Activated T-helper 17 cell treated with anti-CD3 and anti-CD28 coated beads, Interleukin-2, amount 50 U/mL, for 72 hours (primary cell): ENCODE results near the gene FBXW12. TPM values are rescaled to one million over a fixed set of nuclear protein-coding genes. Genes with fewer than 3 reads are reported as not detected.

Experiments
- ATAC-seq: fragments of 150-1000 bp; cut with Tn5 transposase; replicated peaks from 2 replicates; pipeline ENCODE4 v1.10.0; 2021; ENCODE audit warnings: mild to moderate bottlenecking, moderate library complexity
- H3K27ac Mint-ChIP-seq: one replicate; pipeline ENCODE4 v1.8.0; 2022; ENCODE audit warnings: mixed read lengths
- H3K27me3 Mint-ChIP-seq: one replicate; pipeline ENCODE4 v1.8.0; 2022; ENCODE audit warnings: mixed read lengths
- H3K36me3 Mint-ChIP-seq: one replicate; pipeline ENCODE4 v1.8.0; 2022; ENCODE audit warnings: low read depth, mild to moderate bottlenecking, mixed read lengths
- H3K4me1 Mint-ChIP-seq: one replicate; pipeline ENCODE4 v1.8.0; 2022; ENCODE audit warnings: mixed read lengths
- H3K4me3 Mint-ChIP-seq: one replicate; pipeline ENCODE4 v1.8.0; 2022; ENCODE audit warnings: mild to moderate bottlenecking, mixed read lengths
- H3K9me3 Mint-ChIP-seq: one replicate; pipeline ENCODE4 v1.8.0; 2022; ENCODE audit warnings: mixed read lengths
- total RNA-seq, 2 donors: library from RNA; stranded (reverse); gene quantifications; one replicate each; pipeline ENCODE4 v1.2.3, GENCODE V29; 2022

Gene FBXW12
- total RNA-seq, 2 donors from 2014 or later = not detected

DNA sequence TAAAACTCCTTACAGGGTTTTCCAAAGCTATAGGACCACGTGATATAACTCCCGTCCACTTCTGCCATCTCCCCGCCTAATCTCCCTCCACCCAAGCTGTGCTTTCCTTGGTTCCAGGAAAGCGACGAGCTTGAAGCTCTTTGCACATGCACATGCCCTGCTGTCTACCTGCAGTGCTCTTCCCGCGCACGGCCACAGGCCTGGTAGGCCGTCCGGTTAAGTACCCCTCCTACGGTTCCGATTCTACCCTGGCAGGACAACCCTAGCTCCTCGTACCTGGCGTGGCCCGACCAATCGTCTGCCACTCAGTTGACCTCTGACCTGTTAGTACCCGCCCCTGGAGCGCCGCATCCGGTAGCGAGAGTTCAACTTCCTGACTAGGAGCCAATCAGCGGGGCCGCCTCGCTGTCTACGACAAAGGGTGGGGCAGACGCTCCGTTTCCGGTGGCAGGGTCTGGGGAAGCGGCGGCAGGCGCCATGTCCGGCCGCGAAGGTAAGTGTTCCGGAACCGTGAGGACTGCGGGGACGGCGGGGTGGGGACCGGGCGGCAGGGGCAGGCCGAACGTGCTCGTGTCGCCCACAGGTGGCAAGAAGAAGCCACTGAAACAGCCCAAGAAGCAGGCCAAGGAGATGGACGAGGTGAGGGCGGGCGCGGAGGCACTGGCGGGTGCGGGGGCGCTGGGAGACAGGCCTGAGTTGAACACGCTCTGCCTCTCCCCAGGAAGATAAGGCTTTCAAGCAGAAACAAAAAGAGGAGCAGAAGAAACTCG, 68.0 kb downstream of the FBXW12 start, which contains the start of the genes CCDC51 and TMA7:
TSS of gene CCDC51 (minus strand) at position 300 of the 770 bp plus-strand sequence. CDS start 4,991 bp downstream, outside the sequence.
TSS of gene TMA7 (plus strand) at position 438 of the 770 bp plus-strand sequence. CDS start at position 478, 40 bp downstream.
- Mint-ChIP-seq H3K4me1 (peaks cover 16% of the 10 kb centered on the region), H3K27me3 (no peaks in the 10 kb centered on the region), H3K4me3 (peak within 1 kb of the TSS; percentile 93), H3K27ac (peak within 1 kb of the TSS; percentile 91), H3K36me3 (peaks cover 53% of the 10 kb centered on the region), H3K9me3 (no peaks in the 10 kb centered on the region)
- ATAC-seq = peak; percentile 98

DNA sequence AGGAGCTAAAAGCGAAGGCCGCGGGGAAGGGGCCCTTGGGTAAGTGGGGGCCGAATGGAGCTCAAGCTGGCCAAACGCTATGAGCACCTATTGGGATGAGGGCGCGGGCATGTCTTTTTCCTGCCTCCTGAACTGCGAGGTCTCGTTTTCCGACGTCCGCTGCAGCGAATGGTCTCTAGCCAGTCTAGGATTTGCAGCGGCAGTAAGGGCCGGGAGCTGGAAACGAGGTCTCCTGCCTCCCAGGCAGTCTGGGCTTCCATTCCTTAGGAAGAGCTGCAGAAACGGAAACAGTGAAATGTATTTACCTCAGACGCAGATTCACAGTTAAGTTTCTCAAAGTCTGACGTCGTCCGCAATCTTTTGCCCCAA, 68.6 kb downstream of the FBXW12 start:
- H3K9me3 Mint-ChIP-seq = no peaks in the 10 kb centered on the region
- peak overlapping the region; percentile 91 for H3K27ac Mint-ChIP-seq
- peak; percentile 0 for ATAC-seq
- H3K36me3 Mint-ChIP-seq = peaks cover 55% of the 10 kb centered on the region
- H3K27me3 Mint-ChIP-seq = no peaks in the 10 kb centered on the region
- H3K4me1 Mint-ChIP-seq = peaks cover 16% of the 10 kb centered on the region
- peak overlapping the region; percentile 93 for H3K4me3 Mint-ChIP-seq

DNA sequence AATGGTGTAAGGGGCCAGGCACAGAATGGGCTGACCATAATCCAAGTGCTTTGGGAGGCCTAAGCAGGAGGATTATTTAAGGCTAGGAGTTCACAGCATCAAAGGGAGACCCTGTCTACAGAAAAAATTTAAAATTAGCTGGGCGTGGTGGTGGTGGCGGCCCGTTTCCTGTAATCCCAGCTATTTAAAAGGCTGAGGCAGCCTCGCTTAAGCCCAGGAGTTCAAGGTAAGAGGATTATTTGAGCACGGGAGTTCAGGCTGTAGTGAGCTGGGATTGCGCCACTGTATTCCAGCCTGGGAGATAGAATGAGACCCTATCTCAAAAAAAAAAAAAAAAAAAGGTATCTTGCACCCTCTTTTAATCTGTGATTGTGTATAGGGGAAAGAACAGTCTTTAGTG, 69.9 kb downstream of the FBXW12 start:
- Mint-ChIP-seq H3K4me3 (peak overlapping the region; percentile 93), H3K36me3 (peaks cover 64% of the 10 kb centered on the region), H3K9me3 (no peaks in the 10 kb centered on the region), H3K4me1 (peaks cover 22% of the 10 kb centered on the region), H3K27ac (peak overlapping the region; percentile 91), H3K27me3 (no peaks in the 10 kb centered on the region)
- ATAC-seq = no peak

Other genes starting within 250 kb of the FBXW12 start
- gene CDC25A, start 183.8 kb upstream of the FBXW12 start, total RNA-seq = 10 to 100 TPM; 18.8 to 42.7 TPM
- gene CAMP, start 148.7 kb upstream of the FBXW12 start, total RNA-seq = not detected
- gene ZNF589, start 131.1 kb upstream of the FBXW12 start, total RNA-seq = 10 to 100 TPM; 36.8 to 58.4 TPM
- 10 to 100 TPM; 26.0 to 30.9 TPM for gene NME6, start 70.9 kb upstream of the FBXW12 start, total RNA-seq
- not detected for gene SPINK8, start 38.6 kb upstream of the FBXW12 start, total RNA-seq
- 1 to 10 TPM; 3.5 to 3.8 TPM for gene PLXNB1, start 57.9 kb downstream of the FBXW12 start, total RNA-seq
- gene CCDC51, start 67.9 kb downstream of the FBXW12 start, total RNA-seq = 10 to 100 TPM; 15.5 to 28.4 TPM
- gene TMA7, start 68.0 kb downstream of the FBXW12 start, total RNA-seq = 100 to 1,000 TPM; 181 to 328 TPM
- 10 to 100 TPM; 10.5 to 14.9 TPM for gene ATRIP, start 74.5 kb downstream of the FBXW12 start, total RNA-seq
- 100 to 1,000 TPM; 112 to 113 TPM for gene SHISA5, start 132.0 kb downstream of the FBXW12 start, total RNA-seq
- gene PFKFB4, start 184.6 kb downstream of the FBXW12 start, total RNA-seq = 100 to 1,000 TPM in 1 of 2 donors, 10 to 100 TPM in 1; 52.5 to 277 TPM
- gene UCN2, start 191.6 kb downstream of the FBXW12 start, total RNA-seq = under 1 TPM in 1 of 2 donors, not detected in 1; 0.34 TPM
- gene COL7A1, start 223.1 kb downstream of the FBXW12 start, total RNA-seq = 1 to 10 TPM; 6.1 to 6.3 TPM
- gene UQCRC1, start 237.4 kb downstream of the FBXW12 start, total RNA-seq = 100 to 1,000 TPM; 177 to 269 TPM
- gene TMEM89, start 249.6 kb downstream of the FBXW12 start, total RNA-seq = 1 to 10 TPM; 1.0 to 1.1 TPM